Kidney (tissue), 22 donors: Measurements from ENCODE around the gene C17orf67. TPM values are rescaled to one million over a fixed set of nuclear protein-coding genes. Genes with fewer than 3 reads are reported as not detected.

ENCODE experiments used
- DNase-seq, 5 donors: peaks; one replicate each; pipeline ENCODE4 v3.0.0-alpha.2; 2013 to 2020
- FAIRE-seq: peaks from 2 replicates; lab custom pipeline; 2012; peaks lifted over from hg19 to GRCh38; lab: Jason Lieb, UNC
- H3K27ac ChIP-seq, 2 donors: one replicate each; pipeline ENCODE4 v1.7.0; 2013; ENCODE audit warnings: low read depth in 2 of 2, low read length in 2 of 2, inconsistent platforms in 1 of 2
- H3K27me3 ChIP-seq: one replicate; pipeline ENCODE4 v1.7.1; 2013; ENCODE audit warnings: low read length, inconsistent platforms; ENCODE audit not compliant: control insufficient read depth, insufficient read depth
- H3K36me3 ChIP-seq, 3 donors: one replicate each; pipeline versions ENCODE4 v1.7.0 to v1.7.1; 2013; ENCODE audit warnings: low read length in 3 of 3, control low read depth in 1 of 3, inconsistent platforms in 1 of 3; ENCODE audit not compliant: insufficient read depth in 3 of 3, control insufficient read depth in 2 of 3
- H3K4me1 ChIP-seq, 3 donors: one replicate each; pipeline versions ENCODE4 v1.7.0 to v1.7.1; 2013; ENCODE audit warnings: low read length in 3 of 3, inconsistent platforms in 1 of 3, low read depth in 1 of 3; ENCODE audit not compliant: control insufficient read depth in 2 of 3, insufficient read depth in 2 of 3
- H3K4me3 ChIP-seq, 3 donors: one replicate each; pipeline versions ENCODE4 v1.7.0 to v1.8.1; 2013; ENCODE audit warnings: low read length in 3 of 3, control low read depth in 1 of 3, inconsistent platforms in 1 of 3
- H3K9ac ChIP-seq, 3 donors: one replicate each; pipeline versions ENCODE4 v1.7.0 to v1.7.1; 2013; ENCODE audit warnings: low read length in 3 of 3, control low read depth in 1 of 3, inconsistent platforms in 1 of 3
- H3K9me3 ChIP-seq, 3 donors: one replicate each; pipeline versions ENCODE4 v1.7.0 to v1.7.1; 2013; ENCODE audit warnings: low read length in 3 of 3, control low read depth in 1 of 3, inconsistent platforms in 1 of 3; ENCODE audit not compliant: control insufficient read depth in 2 of 3, insufficient read depth in 1 of 3
- CTCF ChIP-seq: IDR thresholded peaks from 3 replicates; pipeline ENCODE4 v1.5.1; 2012; ENCODE audit warnings: mild to moderate bottlenecking, moderate library complexity, borderline replicate concordance; ENCODE audit not compliant: insufficient read depth; ENCODE audit errors: extremely low read depth
- intact Hi-C: fragments of 100-400 bp; cut with DNase I; formaldehyde crosslinking; loops from one replicate; pipeline ENCODE4 v1.11.1; 2022
- long read RNA-seq, 10 donors: library from polyadenylated mRNA in 1 of 10; unstranded in 1 of 10; transcript quantifications; one replicate each; pipeline ENCODE4 v2.0.0 and lab custom pipeline, GENCODE V29; 2021 to 2026
- polyA plus RNA-seq: library from polyadenylated mRNA; stranded (reverse); fragments of 350-450 nt; fragmentation: Illumina TruSeq; extraction: RNeasy Lipid Tissue Mini Kit (QIAGEN cat#74804); gene quantifications from one replicate; pipeline ENCODE4 v1.2.3, GENCODE V29; 2014; ENCODE audit warnings: low read depth, low replicate concordance; ENCODE audit not compliant: insufficient read depth
- total RNA-seq: library from RNA; stranded (reverse); fragmentation: NEBNext Ultra II Directional; extraction: Animal tissue kit (Norgen Biotek cat#: 25700); gene quantifications from one replicate; pipeline ENCODE4 v1.2.1, GENCODE V29; 2021
- donor health status: control.
- donor health status: control.
- donor health status: control.
- donor health status: control.
- donor health status: control.
- donor health status: DM: yes; HTN: yes; CAD: no.
- donor health status: Normal renal cell carcinoma (clear cell type).

The C17orf67 gene, protein sequence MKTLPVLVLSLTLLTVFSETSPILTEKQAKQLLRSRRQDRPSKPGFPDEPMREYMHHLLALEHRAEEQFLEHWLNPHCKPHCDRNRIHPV
- total RNA-seq: 2.0 TPM
- 0.69 TPM for polyA plus RNA-seq
- long read RNA-seq, donor 1: 0 reads
- long read RNA-seq, donor 2: 0 reads
- long read RNA-seq, donor 3: 0 reads
- long read RNA-seq, donor 4: 0 reads
- long read RNA-seq, donor 5: 0 reads
- long read RNA-seq, donor 6: 0 reads
- long read RNA-seq, donor 7, partial matches to known transcripts: 0 of 3 reads
- long read RNA-seq, donor 7, other reads (novel, unspliced or antisense): 3 of 3 reads
- long read RNA-seq, donor 8: 0 reads
- long read RNA-seq, donor 9: 0 reads
- long read RNA-seq, donor 10: 0 reads

- no peaks in the 10 kb centered on the region for H3K9me3 ChIP-seq
- no peaks in the 10 kb centered on the region for H3K27me3 ChIP-seq
- no peaks in the 10 kb centered on the region for H3K36me3 ChIP-seq
- peak within 1 kb of the TSS; percentile 53 to 79 (median 71) for H3K4me3 ChIP-seq
- intact Hi-C loops: no loop called here
- FAIRE-seq (no peak), DNase-seq (peak; percentile 96 to 100 (median 97))
- peaks cover 0 to 12% (median 4%) of the 10 kb centered on the region in 3 donors for H3K4me1 ChIP-seq
- no peak for TF ChIP-seq CTCF
- H3K9ac ChIP-seq: peak within 1 kb of the TSS; percentile 34 to 73 (median 60)
- peak within 1 kb of the TSS; percentile 80 to 95 for H3K27ac ChIP-seq
Observed at GRCh38 chr17:56833809-56834379, at the start of gene C17orf67, which contains the start of gene DGKE. TSS of gene C17orf67 (minus strand) at chr17:56833920. CDS start at chr17:56815810, 18,110 bp downstream. TSS of gene DGKE (plus strand) at chr17:56834151. CDS start at chr17:56834796, 645 bp downstream.

GRCh38 chr17:56881685-56882295 lies 48.1 kb upstream of the C17orf67 start:
- intact Hi-C loops: no loop called here
- no peaks in the 10 kb centered on the region for H3K36me3 ChIP-seq
- H3K27me3 ChIP-seq: no peaks in the 10 kb centered on the region
- no peaks in the 10 kb centered on the region for H3K4me1 ChIP-seq
- no peak overlapping the region for H3K9ac ChIP-seq
- no peaks in the 10 kb centered on the region for H3K9me3 ChIP-seq
- no peak for FAIRE-seq
- TF ChIP-seq CTCF: no peak
- no peak overlapping the region for H3K4me3 ChIP-seq
- DNase-seq: no peak
- no peak overlapping the region for H3K27ac ChIP-seq

GRCh38 chr17:56880571-56880970 lies 46.9 kb upstream of the C17orf67 start:
- Histone ChIP-seq H3K9ac (no peak overlapping the region), H3K27me3 (no peaks in the 10 kb centered on the region)
- intact Hi-C loops: no loop called here

More at GRCh38 chr17:56880571-56880970, 46.9 kb upstream of the C17orf67 start:
- Histone ChIP-seq H3K9me3 (no peaks in the 10 kb centered on the region), H3K36me3 (no peaks in the 10 kb centered on the region), H3K4me3 (no peak overlapping the region), H3K4me1 (no peaks in the 10 kb centered on the region), H3K27ac (no peak overlapping the region)
- no peak for TF ChIP-seq CTCF
- DNase-seq (no peak), FAIRE-seq (no peak)
